SU-DHL-6 (cell line): Measurements from ENCODE around the gene SLC4A8.

ENCODE experiments used
- EZH2phosphoT487 ChIP-seq: fragments of 200-600 bp; sonication (generic), shearing (Covaris generic); conservative IDR thresholded peaks from 2 replicates; pipeline ENCODE4 v1.6.1; 2018; ENCODE audit warnings: mild to moderate bottlenecking, antibody characterized with exemption, low read length, moderate library complexity, mixed read lengths
- TF ChIP-seq, protein P1 (sequence below): fragments of 200-600 bp; sonication (generic); IDR thresholded peaks from one replicate; pipeline ENCODE4 v1.5.1; 2017; ENCODE audit warnings: antibody characterized with exemption, mild to moderate bottlenecking, low read length, moderate library complexity; ENCODE audit not compliant: insufficient read depth, poor library complexity, severe bottlenecking

DNA sequence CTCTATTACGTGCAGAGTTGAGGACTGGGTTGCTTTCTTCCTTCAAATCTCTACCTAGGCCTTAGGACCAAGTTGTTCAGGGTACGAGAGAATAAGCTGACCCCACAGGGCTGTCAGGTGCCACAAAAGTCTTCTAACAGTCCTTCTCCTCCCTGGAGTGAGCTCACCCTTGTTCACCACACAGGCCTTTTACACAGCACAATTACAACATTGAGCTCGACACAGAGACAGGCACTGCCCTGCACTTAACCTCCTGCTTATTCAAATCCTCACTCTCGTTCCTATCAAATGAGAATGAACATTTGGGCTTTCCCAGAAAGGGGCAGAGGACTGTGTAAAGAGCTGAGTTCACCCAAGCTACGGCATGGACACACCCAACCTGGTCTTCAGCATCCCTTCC lies 35.8 kb upstream of the SLC4A8 start:
- TF ChIP-seq, protein P1, sequence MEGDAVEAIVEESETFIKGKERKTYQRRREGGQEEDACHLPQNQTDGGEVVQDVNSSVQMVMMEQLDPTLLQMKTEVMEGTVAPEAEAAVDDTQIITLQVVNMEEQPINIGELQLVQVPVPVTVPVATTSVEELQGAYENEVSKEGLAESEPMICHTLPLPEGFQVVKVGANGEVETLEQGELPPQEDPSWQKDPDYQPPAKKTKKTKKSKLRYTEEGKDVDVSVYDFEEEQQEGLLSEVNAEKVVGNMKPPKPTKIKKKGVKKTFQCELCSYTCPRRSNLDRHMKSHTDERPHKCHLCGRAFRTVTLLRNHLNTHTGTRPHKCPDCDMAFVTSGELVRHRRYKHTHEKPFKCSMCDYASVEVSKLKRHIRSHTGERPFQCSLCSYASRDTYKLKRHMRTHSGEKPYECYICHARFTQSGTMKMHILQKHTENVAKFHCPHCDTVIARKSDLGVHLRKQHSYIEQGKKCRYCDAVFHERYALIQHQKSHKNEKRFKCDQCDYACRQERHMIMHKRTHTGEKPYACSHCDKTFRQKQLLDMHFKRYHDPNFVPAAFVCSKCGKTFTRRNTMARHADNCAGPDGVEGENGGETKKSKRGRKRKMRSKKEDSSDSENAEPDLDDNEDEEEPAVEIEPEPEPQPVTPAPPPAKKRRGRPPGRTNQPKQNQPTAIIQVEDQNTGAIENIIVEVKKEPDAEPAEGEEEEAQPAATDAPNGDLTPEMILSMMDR, result no peak
- TF ChIP-seq EZH2phosphoT487, result no peak
